PC-9 (cell line): ENCODE results near the gene PNKP.

ENCODE experiments used
- EZH2 ChIP-seq: fragments of 200-600 bp; sonication (generic); IDR thresholded peaks from 2 replicates; pipeline ENCODE4 v1.8.0; 2017; ENCODE audit warnings: antibody characterized with exemption, low read depth
- TF ChIP-seq, protein P1 (sequence below): fragments of 200-600 bp; sonication (generic); conservative IDR thresholded peaks from 2 replicates; pipeline ENCODE4 v1.6.1; 2017; ENCODE audit warnings: mixed run types, antibody characterized with exemption, mild to moderate bottlenecking, moderate library complexity

DNA sequence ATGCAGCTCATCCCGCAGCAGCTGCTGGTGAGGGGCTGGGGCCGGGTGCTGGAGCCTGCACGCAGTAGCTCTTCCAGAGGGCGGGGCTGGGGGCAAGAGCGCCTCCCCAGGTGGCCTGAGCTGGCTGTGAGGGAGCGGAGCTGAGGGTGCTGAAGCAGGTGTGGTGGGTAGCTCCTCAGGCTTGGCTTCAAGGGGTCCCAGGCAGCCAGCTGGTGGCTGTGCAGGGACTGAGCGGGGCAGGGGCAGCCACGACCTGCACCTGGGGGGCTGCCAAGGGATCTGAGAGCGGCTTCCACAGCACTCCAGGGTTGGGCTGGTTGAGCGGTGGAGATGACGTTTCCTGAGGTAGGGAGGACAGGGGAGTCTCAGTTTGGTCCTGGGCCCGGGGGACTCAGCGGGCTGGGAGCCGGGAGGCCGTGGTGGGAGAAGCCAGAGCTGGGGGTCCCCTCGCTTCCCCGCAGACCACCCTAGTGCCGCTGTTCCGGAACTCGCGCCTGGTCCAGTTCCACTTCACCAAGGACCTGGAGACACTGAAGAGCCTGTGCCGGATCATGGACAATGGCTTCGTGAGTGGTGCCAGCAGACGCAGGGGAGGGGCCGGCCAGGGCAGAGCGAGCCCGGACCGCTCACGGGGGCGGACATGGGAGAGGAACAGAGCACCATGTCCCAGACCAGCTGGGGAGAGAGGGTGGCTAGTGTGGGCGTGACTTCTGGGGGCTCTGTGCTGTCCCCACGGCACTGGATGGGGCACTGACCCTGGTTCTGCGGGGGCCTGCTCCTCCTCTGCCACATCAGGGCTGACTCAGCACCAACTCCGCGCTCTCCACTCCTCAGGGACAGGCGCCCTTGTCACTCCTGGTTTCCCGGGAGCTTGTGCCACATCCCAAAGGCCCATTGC, 9.0 kb downstream of the PNKP start:
- no peak for TF ChIP-seq EZH2
- TF ChIP-seq, protein P1, sequence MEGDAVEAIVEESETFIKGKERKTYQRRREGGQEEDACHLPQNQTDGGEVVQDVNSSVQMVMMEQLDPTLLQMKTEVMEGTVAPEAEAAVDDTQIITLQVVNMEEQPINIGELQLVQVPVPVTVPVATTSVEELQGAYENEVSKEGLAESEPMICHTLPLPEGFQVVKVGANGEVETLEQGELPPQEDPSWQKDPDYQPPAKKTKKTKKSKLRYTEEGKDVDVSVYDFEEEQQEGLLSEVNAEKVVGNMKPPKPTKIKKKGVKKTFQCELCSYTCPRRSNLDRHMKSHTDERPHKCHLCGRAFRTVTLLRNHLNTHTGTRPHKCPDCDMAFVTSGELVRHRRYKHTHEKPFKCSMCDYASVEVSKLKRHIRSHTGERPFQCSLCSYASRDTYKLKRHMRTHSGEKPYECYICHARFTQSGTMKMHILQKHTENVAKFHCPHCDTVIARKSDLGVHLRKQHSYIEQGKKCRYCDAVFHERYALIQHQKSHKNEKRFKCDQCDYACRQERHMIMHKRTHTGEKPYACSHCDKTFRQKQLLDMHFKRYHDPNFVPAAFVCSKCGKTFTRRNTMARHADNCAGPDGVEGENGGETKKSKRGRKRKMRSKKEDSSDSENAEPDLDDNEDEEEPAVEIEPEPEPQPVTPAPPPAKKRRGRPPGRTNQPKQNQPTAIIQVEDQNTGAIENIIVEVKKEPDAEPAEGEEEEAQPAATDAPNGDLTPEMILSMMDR: no peak
